Fibroblast of villous mesenchyme (primary cell): Measurements from ENCODE around the gene DOCK9. TPM values are rescaled to one million over a fixed set of nuclear protein-coding genes. Genes with fewer than 3 reads are reported as not detected.

Experiments used
- DNase-seq: peaks from one replicate; pipeline ENCODE4 v3.0.0-alpha.2; 2010; ENCODE audit warnings: low read depth
- H3K4me3 ChIP-seq: 2 replicates; pipeline ENCODE4 v1.5.1; 2011; ENCODE audit warnings: low read depth, mild to moderate bottlenecking, low read length
- CTCF ChIP-seq: IDR thresholded peaks from 2 replicates; pipeline ENCODE4 v1.5.1; 2012; ENCODE audit warnings: low read depth, mild to moderate bottlenecking, low read length; ENCODE audit not compliant: insufficient read depth
- total RNA-seq: library from RNA; depleted of rRNA; stranded (reverse); fragments of >200 nt; gene quantifications from 2 replicates; pipeline ENCODE4 v1.2.3, GENCODE V29; 2012

The DOCK9 gene
- total RNA-seq, 1 donor: 14.7 TPM

GRCh38 chr13:98839856-98840769 is 137.8 kb downstream of the DOCK9 start:
- H3K4me3 ChIP-seq: no peak overlapping the region
- peak; percentile 93 for TF ChIP-seq CTCF
- peak; percentile 56 for DNase-seq

GRCh38 chr13:98838776-98839175 is 139.1 kb downstream of the DOCK9 start:
- no peak for DNase-seq
- TF ChIP-seq CTCF: no peak
- no peak overlapping the region for H3K4me3 ChIP-seq

- no peak overlapping the region for H3K4me3 ChIP-seq
- TF ChIP-seq CTCF: no peak
- no peak for DNase-seq
Measured at GRCh38 chr13:98837896-98838295, 140.0 kb downstream of the DOCK9 start.

- DNase-seq: no peak
- H3K4me3 ChIP-seq: no peak overlapping the region
- no peak for TF ChIP-seq CTCF
Measured at GRCh38 chr13:98835156-98835555, 142.7 kb downstream of the DOCK9 start.

GRCh38 chr13:98834254-98834960 is 143.5 kb downstream of the DOCK9 start:
- no peak overlapping the region for H3K4me3 ChIP-seq
- peak; percentile 42 for DNase-seq
- TF ChIP-seq CTCF: no peak

GRCh38 chr13:98831236-98831635 is 146.6 kb downstream of the DOCK9 start:
- no peak for TF ChIP-seq CTCF
- no peak overlapping the region for H3K4me3 ChIP-seq
- no peak for DNase-seq
